Stimulated activated CD4-positive, alpha-beta T cell treated with anti-CD3 and anti-CD28 coated beads, Interleukin-1b, Interleukin-23, amount 100 ng/mL, for 4 hours (primary cell): ENCODE data around the gene NHERF2.

Source experiments
- DNase-seq, 2 donors: peaks; one replicate each; pipeline ENCODE4 v3.0.0-alpha.2; 2020; ENCODE audit warnings: low read depth in 2 of 2

The NHERF2 gene

DNA sequence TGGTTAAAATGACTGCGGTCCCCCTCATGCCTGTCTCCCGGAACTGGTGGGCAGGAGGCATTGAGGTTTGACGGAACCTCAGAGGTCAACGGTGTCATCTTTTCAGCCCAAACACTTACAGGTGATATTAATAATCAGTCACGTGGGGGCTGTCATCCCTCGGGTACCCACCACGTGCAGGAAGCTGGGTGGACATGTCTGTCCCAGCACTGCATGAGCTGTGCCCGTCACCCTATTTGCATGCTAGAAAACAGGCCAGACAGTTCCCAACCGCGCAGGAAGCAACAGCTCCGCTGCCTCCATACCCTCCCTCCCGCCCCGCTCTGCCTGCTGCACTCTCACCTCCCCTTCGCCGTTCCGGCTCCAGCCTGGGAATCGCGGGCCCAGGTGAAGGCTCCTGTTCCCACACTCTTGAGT lies 35.6 kb upstream of the NHERF2 start:
- no peak for DNase-seq

DNA sequence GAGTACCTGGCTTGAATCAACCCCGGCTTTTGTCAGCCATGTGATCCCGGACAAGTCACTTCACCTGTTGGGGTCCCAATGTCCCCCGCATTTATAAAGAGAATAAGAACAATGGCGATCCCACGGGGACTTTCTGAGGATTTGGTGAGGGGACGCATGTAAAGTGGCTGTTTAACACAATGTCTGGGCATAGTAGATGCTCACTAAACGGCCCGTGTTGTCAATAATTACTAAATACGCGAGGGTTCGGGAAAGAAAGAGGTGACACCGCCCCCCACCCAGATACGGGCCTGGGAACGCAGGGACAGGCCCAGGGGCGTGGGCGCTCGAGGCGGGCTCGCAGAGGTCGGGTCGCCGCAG lies 35.1 kb upstream of the NHERF2 start:
- no peak for DNase-seq

DNA sequence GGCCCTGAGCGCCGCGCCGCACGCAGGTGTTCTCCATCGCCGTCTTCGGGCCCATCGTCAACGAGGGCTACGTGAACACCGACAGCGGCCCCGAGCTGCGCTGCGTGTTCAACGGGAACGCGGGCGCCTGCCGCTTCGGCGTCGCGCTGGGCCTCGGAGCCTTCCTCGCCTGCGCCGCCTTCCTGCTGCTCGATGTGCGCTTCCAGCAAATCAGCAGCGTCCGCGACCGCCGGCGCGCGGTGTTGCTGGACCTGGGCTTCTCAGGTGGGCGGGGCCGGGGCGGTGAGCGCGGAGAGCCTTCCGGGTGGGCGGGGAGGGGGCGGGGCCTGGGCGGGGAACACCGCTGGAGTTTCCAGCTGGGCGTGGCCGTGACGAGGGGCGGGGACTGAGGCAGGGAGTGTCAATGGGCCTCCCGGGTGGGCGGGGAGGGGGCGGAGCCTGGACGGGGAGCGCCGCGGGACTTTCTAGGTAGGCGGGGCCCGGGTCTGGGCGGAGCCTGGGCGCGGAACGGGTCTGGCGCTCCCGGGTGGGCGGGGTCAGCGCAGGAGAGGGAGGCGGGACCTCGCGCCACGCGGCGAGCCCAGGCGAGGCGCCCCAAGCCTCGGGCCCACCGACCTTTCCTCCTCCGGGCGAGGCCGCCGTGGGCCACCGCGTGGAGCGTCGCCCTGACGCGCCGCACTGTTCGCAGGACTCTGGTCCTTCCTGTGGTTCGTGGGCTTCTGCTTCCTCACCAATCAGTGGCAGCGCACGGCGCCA lies 34.6 kb upstream of the NHERF2 start:
- peak; percentile 99 for DNase-seq

DNA sequence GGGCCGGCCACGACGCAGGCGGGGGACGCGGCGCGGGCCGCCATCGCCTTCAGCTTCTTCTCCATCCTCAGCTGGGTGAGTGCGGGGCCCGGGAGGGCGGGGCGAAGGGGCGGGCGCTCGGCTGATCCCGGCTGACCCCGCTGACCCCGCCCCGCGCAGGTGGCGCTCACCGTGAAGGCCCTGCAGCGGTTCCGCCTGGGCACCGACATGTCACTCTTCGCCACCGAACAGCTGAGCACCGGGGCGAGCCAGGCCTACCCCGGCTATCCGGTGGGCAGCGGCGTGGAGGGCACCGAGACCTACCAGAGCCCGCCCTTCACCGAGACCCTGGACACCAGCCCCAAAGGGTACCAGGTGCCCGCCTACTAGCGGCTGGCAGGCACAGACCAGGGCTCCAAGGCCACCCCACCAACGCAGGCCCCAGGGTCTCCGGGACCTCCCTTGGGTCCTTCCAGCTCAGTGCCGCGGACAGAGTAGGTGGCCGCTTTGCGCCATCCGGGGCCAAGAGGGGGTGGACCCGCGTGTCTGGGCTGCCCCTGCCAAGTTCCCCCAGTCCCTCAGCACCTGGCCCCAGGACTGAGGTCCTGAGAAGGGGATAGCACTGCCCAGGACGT lies 33.9 kb upstream of the NHERF2 start:
- DNase-seq, result no peak

DNA sequence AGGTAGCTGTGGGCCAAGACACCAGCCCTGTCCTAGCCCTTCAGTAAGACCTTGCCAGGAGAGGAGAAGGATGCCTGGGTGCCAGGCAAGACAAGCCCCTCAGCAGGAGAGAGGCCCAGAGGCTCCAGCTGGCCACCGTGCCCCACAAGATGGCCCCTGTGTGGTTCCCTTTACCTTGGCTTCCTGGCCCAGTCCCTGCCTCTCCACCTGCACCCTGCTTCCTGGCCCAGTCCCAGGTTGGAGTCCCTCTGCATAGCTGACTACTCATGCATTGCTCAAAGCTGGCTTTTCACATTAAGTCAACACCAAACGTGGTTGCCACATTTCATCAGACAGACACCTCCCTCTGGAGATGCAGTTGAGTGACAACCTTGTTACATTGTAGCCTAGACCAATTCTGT lies 33.0 kb upstream of the NHERF2 start:
- DNase-seq, result no peak

DNA sequence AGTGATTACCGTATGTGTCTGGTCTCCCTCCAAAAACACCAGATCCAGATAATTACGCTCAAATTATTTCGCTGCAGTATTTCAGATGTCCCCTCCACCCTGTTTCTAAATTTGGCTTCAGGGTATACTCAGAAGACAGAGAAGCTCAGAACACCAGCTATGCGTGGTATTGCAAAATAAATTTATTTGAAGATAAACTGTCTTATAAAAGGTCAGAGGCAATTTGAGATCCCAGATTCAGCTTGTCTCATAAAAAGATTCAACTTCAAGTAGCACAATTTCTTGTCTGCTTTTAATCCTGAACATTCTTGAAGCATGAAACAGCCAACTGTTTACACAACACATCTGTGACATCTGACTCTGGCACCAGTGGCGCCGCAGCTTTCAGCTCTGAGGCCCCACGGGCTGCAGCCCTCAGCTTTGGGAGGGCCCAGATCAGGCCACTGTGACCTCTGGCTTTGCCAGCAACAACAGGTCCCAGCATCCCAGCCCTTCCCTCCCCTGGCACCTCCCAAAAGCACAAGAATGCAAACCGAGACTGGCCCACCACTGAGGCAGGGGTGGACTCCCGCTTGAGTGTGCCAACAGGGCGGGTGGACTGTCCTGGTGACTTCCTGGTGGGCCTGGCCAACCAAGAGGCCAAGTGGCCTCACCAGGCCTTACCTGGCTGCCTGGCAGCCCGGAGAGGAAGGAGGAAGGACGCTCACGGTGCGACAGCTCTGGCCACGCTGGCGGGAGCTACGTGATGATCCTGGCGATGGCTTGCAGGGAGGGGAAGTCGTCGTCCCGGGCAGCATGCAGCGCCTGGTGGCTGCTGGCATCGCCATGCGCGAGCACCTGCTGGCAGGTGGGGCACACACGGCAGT lies 29.0 kb upstream of the NHERF2 start:
- DNase-seq, result no peak

DNA sequence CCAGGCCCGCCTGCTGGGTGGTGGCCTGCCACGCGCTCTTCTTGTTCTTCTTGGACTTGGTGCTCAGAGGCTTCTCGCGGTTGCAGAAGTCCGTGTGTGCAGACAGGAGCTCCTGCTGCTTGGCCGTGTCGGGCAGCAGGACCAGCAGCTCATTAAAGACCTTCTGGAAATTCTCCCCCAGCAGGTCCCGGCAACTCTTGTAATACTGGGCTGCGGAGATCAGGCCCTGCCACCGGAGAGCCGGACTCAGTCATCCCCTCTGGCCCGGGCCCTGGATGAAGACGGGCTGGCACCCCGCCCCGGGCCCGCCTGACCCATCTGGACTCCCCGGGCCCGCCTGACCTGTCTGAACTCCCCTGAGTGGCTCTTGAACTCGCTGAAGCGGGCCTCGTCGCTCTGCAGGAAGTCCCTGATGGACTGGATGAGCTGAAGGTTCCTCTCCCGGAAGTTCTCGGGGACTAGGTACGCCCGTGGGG lies 28.3 kb upstream of the NHERF2 start:
- no peak for DNase-seq

DNA sequence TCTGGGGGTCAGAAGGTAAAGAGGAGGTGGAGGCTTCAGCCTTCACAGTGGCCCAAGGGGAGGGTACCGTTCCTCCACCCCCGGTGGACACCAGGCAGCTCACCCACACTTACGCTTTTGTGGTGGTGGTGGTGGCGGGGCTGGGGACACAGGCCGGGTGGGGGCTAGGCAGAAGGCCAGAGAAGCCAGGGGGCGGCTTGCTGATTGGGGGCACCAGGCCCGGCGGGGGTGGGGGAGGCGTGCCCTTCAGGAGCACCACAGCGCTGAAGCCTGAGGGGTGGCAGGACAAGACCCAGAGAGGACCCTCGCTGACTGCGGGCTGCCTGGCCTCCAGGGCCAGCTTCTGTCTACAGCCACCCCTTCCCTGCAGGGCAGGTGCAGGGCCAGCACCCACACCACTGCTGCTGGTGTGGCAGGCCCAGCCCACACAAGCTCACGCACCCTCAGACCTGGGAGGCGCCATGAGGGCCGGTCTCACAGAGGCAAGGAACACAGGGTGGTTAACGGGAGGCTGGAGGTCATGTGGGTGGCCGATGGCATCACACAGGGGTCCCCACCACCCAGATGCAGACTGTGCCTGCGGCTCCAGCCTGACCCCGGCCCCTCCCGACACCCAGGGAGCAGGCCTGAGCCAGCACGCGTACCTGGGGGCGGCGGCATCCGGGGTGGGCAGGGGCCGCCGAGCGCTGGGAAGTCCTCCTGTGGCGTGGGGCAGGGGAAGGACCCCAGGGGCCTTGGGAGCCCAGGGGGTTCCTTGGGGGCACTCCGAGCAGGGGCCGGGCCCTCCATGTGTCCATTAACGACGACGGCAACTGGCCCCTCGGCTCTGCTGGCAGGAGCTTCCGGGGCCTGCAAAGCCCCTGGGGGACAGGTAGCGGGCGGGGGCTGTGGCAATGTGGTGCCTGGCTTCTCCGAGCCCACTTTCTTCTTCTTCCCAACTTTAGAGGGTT lies 27.6 kb upstream of the NHERF2 start:
- DNase-seq, result no peak

DNA sequence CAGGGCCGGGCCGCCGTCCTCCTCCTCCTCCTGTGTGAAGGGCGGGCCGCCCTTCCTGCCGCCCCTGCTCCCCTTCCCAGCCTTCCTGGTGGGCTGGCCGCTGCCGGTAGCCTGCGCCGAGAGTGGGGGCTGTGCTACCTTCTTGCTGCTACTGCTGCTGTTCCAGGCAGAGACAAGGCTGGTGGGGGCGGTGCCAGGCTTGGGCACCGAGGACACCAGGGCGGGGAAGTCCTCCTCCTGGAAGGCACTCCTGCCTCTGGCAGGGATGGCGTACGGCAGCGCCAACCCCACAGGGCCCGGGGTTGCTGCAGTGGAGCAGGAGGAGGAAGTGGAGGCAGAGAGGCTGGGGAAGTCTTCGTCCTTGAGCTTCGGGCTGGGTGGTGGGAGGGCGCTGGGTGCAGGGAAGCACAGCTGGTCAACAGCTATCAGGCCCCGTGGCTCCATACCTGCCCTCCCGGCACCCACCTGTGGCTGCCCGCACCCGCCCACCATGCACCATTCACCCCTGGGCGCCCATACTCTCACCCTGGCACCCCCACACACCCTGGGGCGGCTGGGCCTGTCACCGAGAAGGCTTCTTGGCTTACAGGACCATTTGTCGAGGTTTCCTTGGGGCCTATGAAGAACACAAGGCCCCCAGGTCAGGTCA lies 26.7 kb upstream of the NHERF2 start:
- no peak for DNase-seq

DNA sequence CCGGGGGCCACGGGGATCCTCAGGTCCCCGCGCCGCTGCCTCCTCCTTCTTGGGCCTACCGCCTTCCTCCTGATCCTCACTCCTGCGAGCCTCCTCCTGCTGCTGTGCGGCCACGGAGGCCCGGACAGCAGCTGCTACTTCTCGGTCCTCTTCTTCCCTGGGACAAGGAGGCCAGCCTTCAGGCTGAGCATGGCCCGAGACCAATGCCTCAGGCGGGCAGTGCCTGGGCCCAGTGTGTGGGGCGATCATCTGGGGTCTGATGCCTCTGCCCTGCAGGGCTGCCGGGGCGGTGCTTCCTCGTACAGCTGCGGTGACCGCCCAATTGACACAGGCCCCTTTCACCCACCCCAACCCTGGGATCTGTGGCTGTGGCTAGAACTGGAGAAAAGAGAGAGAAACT lies 25.7 kb upstream of the NHERF2 start:
- no peak for DNase-seq

DNA sequence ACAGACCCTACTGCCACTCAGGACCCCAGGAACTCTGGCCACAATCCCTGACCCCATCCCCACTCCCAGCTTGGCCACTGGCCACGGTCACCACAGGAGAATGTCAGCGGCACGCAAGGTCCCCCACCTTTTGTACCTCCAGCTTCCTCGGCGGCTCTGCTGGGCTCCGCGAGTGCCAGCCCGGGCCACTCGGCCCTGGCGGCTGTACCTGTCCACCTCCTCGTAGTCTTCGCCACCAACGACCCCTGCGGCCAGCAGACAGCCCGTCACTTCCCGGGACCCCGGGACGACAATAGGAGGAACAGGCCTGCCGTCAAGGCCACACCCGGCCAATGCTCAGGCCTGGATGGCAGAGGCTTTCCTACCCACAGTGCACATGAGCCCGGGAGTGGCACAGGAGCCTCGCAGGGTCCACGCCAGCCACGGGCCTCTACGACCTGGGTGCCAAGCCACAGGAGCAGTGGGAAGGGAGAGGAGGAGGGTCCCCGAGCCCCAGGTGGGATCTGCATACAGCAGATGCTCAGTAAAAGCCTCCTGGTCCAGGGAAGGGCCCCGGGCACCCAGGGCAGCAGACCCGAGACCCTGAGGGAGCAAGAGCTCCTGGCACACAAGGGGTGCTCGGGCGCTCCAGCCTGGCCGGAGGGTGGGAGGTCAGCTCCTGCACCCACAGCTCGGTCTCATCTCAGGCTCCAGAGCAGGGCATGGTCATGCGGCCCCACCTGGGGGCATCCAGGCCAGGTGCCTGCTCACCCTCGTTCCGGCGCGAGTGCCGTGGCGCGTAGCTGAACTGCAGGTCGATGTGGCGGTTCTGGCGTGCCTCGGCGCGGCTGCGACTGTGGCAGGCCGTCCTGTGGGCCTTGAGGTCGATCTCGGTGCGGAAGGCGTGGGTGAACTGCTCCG lies 25.0 kb upstream of the NHERF2 start:
- no peak for DNase-seq

DNA sequence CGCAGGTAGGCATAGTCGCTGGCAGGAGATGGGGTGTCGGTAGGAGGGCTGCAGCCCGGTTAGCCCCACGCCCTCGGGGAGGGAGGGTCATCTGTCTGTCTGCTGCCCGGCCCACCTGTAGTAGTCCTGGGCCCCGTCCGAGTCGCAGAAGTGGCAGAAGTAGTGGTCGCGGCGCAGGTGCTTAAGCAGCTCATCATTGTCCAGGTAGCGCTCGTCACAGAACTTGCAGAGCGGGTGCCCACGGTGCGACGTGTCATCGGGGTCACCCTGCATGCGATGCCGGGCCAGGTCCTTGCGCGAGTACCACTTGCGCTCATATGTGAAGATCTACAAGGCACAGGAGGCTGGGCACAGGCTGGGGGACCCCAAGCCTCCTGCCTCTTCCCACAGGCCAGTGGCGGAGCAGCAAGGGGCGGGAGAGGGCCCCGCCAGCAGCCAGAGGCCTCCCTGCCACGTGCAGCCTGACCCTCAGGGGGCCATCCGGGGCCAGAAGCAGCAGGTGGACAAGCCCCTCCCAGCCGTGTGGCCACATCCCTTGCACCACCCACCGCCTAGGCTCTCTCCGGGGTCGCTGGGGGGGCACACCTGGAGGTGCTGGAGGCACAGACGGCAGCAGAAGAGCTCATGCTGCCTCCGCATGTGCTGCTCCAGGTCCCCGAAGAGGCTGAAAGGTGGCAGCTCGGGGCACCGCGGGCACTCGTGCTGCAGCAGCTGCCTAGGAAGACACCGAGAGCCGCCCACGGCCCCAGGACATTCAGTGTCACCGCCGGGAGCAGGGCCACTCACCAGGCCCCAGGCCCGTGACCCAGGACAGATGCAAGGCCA lies 24.1 kb upstream of the NHERF2 start:
- no peak for DNase-seq

DNA sequence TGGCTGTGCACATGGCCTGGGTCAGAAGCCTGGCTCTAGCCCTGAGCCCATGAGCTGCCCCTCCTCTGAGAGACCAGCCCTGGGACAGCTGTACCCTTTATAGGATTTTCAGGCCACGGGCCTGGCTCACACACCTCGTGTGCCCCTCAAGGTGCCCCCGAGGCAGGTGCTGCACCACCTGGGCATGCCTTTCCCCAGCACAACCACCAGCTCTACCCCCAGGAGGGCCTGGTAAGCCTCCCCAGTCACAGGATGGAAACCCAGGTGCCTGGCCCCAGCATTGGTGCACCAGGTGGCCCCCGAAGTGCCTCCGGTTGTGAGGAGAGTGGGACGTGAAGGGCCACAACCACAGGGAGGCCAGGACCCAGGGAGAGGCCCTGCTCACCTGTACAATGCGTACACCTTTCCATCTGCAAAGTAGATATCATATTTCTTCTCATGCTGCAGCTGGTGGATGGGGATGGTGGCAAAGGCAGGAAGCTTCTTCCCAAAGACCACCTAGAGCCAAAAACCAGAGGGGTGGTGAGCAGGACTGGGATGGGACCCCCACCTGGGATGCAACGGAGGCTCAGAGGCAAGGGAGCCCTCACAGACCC lies 23.4 kb upstream of the NHERF2 start:
- no peak for DNase-seq

DNA sequence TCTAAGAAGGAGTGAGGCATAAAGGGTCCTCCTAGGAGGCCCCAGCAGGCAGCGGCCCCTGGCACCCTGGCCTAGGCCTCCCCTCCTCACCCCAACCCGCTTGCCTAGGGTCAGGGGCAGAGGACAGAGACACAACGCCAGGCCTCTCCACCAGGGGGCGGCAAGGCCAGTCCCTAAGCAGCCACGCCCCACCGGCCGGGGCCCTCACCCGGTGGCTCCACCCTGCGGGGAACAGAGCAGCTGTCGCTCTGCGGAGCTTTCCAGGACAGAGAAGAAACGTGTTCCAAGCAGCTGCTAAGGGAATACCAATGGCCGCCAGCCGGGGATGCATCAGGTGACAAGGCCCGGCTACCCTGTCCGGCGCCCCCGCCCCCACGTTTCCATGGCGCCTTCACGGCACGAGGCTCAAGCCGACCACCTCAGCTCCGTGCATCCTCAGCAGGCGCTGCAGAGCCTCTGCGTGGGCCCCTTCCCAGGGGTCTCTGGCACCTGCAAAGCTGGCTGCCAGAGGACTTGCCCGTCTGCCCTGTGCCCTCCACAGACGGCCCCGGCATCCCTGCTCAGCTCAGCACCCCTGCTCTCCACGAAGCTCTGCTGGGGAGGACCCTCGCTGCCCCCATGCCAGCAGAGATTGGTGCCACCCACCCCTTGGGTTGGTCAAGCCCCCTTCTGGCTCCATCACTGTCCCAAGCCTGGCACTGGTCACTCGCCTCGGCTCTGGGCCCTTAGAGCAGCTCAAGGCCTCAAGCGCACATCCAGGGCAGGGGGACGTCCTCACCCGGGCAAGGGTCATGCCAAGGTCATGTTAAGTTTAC lies 22.7 kb upstream of the NHERF2 start:
- DNase-seq, result peak; percentile 71 to 85

DNA sequence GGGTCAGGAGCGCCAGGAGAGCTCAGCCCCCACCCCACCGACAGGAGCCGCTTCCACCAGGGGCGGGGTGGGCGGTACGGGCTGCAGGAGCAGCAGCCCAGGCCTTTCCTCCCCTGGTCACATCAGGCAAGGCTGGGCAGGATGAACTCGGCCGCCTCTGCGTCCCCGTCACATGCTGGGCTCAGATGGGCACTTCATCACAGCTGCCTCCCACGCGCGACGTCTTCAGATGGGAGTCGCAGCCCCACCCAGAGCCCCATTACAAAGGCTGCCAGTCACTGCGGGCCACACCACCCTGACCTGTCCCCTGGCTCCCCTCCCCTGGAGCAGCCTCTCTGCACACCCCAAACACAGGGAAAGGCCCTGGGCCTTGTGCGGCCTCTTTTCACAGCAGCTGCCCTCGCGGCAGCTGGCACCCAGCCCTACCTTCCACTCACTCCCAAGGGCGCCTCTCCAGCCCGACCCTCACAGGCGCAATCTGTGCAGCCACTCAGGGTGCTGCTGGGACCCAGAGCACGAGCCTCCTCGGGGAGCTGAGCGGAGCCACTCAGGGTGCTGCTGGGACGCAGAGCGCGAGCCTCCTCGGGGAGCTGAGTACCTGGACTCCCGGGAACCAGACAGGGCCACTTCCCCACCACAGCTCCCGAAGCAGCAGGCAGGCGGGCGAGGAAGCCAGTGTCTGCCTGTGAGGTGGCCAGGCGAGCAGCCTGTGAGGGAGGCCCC lies 21.7 kb upstream of the NHERF2 start:
- no peak for DNase-seq

DNA sequence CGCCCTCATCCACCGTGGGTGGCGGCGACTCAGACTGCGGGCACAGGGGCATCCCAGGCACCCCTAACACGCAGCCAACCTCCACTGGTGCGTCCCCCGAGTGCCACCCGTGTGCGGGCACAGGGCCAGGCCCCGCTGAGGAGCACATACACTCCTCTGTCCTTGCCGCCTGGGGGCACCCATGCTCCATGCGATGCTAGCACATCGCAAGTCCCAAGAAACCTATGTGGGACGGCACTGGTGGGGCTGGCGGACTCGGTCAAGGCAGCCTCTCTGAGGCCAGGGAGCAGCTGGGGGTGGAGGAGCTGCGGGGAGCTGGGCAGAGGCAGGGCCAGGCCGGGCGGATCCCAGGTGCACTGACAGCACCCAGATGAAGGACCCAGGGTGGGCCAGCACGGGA lies 21.1 kb upstream of the NHERF2 start:
- DNase-seq, result no peak

DNA sequence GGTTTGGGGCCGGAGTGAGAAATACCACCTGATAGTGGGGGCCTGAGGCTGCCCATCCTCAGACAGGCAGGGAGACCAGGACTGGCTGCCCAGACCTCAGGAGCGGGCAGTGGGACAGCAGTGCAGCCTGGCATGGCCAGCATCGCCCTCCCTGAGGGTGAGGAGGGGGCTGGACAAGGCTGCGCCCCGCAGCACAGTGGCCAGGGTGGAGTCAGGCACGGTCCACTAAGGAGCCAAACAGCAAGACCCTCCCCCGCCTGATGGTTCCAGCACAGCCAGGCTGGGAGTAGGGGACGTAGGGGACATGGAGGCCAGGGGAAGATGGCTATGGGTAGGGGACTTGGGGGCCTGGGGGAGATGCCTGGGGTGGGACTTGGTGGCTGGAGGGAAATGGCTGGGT lies 20.4 kb upstream of the NHERF2 start:
- DNase-seq, result no peak
